ENCODE measurements around the gene PCDHA7. TPM values are rescaled to one million over a fixed set of nuclear protein-coding genes. Genes with fewer than 3 reads are reported as not detected.

Gene PCDHA7
- total RNA-seq, 2 experiments from 2014 or later = not detected

Other genes with a start within 250 kb of the PCDHA7 start
- under 1 TPM; 0.26 to 0.43 TPM for gene CD14, start 201.1 kb upstream of the PCDHA7 start, total RNA-seq
- gene TMCO6, start 194.8 kb upstream of the PCDHA7 start, total RNA-seq = 10 to 100 TPM; 36.5 to 36.6 TPM
- 10 to 100 TPM; 48.5 to 62.0 TPM for gene NDUFA2, start 186.6 kb upstream of the PCDHA7 start, total RNA-seq
- 100 to 1,000 TPM in 1 of 2 experiments, 10 to 100 TPM in 1; 97.1 to 187 TPM for gene IK, start 186.4 kb upstream of the PCDHA7 start, total RNA-seq
- gene WDR55, start 169.4 kb upstream of the PCDHA7 start, total RNA-seq = 10 to 100 TPM; 25.9 to 31.7 TPM
- gene DND1, start 160.7 kb upstream of the PCDHA7 start, total RNA-seq = 1 to 10 TPM; 2.1 to 3.0 TPM
- 10 to 100 TPM; 83.3 to 91.0 TPM for gene HARS1, start 142.9 kb upstream of the PCDHA7 start, total RNA-seq
- gene HARS2, start 142.8 kb upstream of the PCDHA7 start, total RNA-seq = 10 to 100 TPM; 20.9 to 28.1 TPM
- gene ZMAT2, start 133.8 kb upstream of the PCDHA7 start, total RNA-seq = 10 to 100 TPM; 49.9 to 55.3 TPM
- gene PCDHA1, start 48.1 kb upstream of the PCDHA7 start, total RNA-seq = not detected
- gene PCDHA2, start 39.4 kb upstream of the PCDHA7 start, total RNA-seq = not detected
- gene PCDHA3, start 33.2 kb upstream of the PCDHA7 start, total RNA-seq = not detected
- not detected for gene PCDHA4, start 27.2 kb upstream of the PCDHA7 start, total RNA-seq
- gene PCDHA5, start 12.7 kb upstream of the PCDHA7 start, total RNA-seq = not detected
- gene PCDHA6, start 6.3 kb upstream of the PCDHA7 start, total RNA-seq = not detected
- gene PCDHA8, start 6.9 kb downstream of the PCDHA7 start, total RNA-seq = not detected
- not detected for gene PCDHA9, start 14.1 kb downstream of the PCDHA7 start, total RNA-seq
- not detected for gene PCDHA10, start 21.6 kb downstream of the PCDHA7 start, total RNA-seq
- gene PCDHA11, start 34.7 kb downstream of the PCDHA7 start, total RNA-seq = not detected
- not detected for gene PCDHA12, start 41.0 kb downstream of the PCDHA7 start, total RNA-seq
- gene PCDHA13, start 47.9 kb downstream of the PCDHA7 start, total RNA-seq = not detected
- not detected for gene PCDHAC1, start 92.0 kb downstream of the PCDHA7 start, total RNA-seq
- not detected for gene PCDHAC2, start 132.2 kb downstream of the PCDHA7 start, total RNA-seq
- gene PCDHB1, start 217.1 kb downstream of the PCDHA7 start, total RNA-seq = not detected

All from activated CD4-positive, alpha-beta T cell treated with anti-CD3 and anti-CD28 coated beads for 36 hours (primary cell).